HepG2 (cell line): ENCODE measurements around the gene TSGA10. TPM values are rescaled to one million over a fixed set of nuclear protein-coding genes. Genes with fewer than 3 reads are reported as not detected.

Experiments used
- E2F2 ChIP-seq: sonication (generic); formaldehyde crosslinking; IDR thresholded peaks from 2 replicates; pipeline ENCODE4 v1.4.0; 2020; ENCODE audit warnings: missing genetic modification reagents, borderline replicate concordance
- FOXO1 ChIP-seq: sonication (generic); formaldehyde crosslinking; IDR thresholded peaks from 2 replicates; pipeline ENCODE4 v1.4.0; 2020; ENCODE audit warnings: missing genetic modification reagents
- ISL2 ChIP-seq: sonication (generic); formaldehyde crosslinking; IDR thresholded peaks from 2 replicates; pipeline ENCODE4 v1.5.0; 2020; ENCODE audit warnings: missing genetic modification reagents
- MZF1 ChIP-seq: sonication (generic); formaldehyde crosslinking; IDR thresholded peaks from 2 replicates; pipeline ENCODE4 v1.8.1; 2023; ENCODE audit warnings: mild to moderate bottlenecking, missing genetic modification reagents, borderline replicate concordance
- NFRKB ChIP-seq: fragments of 450-650 bp; IDR thresholded peaks from 2 replicates; pipeline ENCODE4 v1.6.1; 2017
- SRSF4 ChIP-seq: fragments of 200-400 bp; formaldehyde crosslinking; IDR thresholded peaks from one replicate; pipeline ENCODE4 v1.6.1; 2018; ENCODE audit warnings: mild to moderate bottlenecking, low read depth, low read length, moderate library complexity; ENCODE audit not compliant: poor library complexity, severe bottlenecking
- ZBTB42 ChIP-seq: sonication (generic); formaldehyde crosslinking; IDR thresholded peaks from 2 replicates; pipeline ENCODE4 v1.5.0; 2020; ENCODE audit warnings: mild to moderate bottlenecking, missing genetic modification reagents
- ZNF124 ChIP-seq: sonication (generic); formaldehyde crosslinking; IDR thresholded peaks from 2 replicates; pipeline ENCODE4 v1.4.0; 2020; ENCODE audit warnings: missing genetic modification reagents
- ZNF691 ChIP-seq: sonication (generic); formaldehyde crosslinking; IDR thresholded peaks from 2 replicates; pipeline ENCODE4 v1.4.0; 2020; ENCODE audit warnings: missing genetic modification reagents, low read depth, mild to moderate bottlenecking, borderline replicate concordance
- polyA plus RNA-seq, 8 experiments: library from polyadenylated mRNA; depleted of rRNA in 3 of 8; stranded (reverse) in 7 of 8; unstranded in 1 of 8; fragments of >200 nt; fragmentation: Illumina TruSeq in 4 of 8; extraction: Trizol in 4 of 8; gene quantifications; 2 replicates each; pipeline versions ENCODE4 v1.2.1 to v1.2.3, GENCODE V29; 2011 to 2016; ENCODE audit warnings: low read depth in 4 of 8, missing spikeins in 1 of 8, mixed read lengths in 1 of 8; ENCODE audit not compliant: insufficient read depth in 1 of 8
- total RNA-seq, 5 experiments: library from RNA; depleted of rRNA; stranded (reverse); fragments of >200 nt; fragmentation: Illumina TruSeq; extraction: Trizol; gene quantifications; 2 replicates each; pipeline ENCODE4 v1.2.3, GENCODE V29; 2016; ENCODE audit warnings: low read depth in 1 of 5
- TF ChIP-seq, protein P1 (sequence below): sonication (generic); formaldehyde crosslinking; IDR thresholded peaks from 2 replicates; pipeline ENCODE4 v1.4.0; 2020; ENCODE audit warnings: mild to moderate bottlenecking, missing genetic modification reagents, borderline replicate concordance
- TF ChIP-seq, protein P2 (sequence below): sonication (generic); formaldehyde crosslinking; IDR thresholded peaks from 2 replicates; pipeline ENCODE4 v1.9.0; 2021; ENCODE audit warnings: missing genetic modification reagents, borderline replicate concordance
- TF ChIP-seq, protein P3 (sequence below): sonication (generic); formaldehyde crosslinking; IDR thresholded peaks from 2 replicates; pipeline ENCODE4 v1.4.0; 2020; ENCODE audit warnings: mild to moderate bottlenecking, missing genetic modification reagents, borderline replicate concordance
- TF ChIP-seq, protein P4 (sequence below): IDR thresholded peaks from 2 replicates; pipeline ENCODE4 v1.6.1; 2018; ENCODE audit warnings: missing genetic modification reagents

Gene TSGA10
- total and polyA plus RNA-seq, 2 of the 13 experiments (the other 11 are each of a cell fraction or from before 2014, with no cell fraction given), result 4.7 to 13.1 TPM

- TF ChIP-seq, protein P1, sequence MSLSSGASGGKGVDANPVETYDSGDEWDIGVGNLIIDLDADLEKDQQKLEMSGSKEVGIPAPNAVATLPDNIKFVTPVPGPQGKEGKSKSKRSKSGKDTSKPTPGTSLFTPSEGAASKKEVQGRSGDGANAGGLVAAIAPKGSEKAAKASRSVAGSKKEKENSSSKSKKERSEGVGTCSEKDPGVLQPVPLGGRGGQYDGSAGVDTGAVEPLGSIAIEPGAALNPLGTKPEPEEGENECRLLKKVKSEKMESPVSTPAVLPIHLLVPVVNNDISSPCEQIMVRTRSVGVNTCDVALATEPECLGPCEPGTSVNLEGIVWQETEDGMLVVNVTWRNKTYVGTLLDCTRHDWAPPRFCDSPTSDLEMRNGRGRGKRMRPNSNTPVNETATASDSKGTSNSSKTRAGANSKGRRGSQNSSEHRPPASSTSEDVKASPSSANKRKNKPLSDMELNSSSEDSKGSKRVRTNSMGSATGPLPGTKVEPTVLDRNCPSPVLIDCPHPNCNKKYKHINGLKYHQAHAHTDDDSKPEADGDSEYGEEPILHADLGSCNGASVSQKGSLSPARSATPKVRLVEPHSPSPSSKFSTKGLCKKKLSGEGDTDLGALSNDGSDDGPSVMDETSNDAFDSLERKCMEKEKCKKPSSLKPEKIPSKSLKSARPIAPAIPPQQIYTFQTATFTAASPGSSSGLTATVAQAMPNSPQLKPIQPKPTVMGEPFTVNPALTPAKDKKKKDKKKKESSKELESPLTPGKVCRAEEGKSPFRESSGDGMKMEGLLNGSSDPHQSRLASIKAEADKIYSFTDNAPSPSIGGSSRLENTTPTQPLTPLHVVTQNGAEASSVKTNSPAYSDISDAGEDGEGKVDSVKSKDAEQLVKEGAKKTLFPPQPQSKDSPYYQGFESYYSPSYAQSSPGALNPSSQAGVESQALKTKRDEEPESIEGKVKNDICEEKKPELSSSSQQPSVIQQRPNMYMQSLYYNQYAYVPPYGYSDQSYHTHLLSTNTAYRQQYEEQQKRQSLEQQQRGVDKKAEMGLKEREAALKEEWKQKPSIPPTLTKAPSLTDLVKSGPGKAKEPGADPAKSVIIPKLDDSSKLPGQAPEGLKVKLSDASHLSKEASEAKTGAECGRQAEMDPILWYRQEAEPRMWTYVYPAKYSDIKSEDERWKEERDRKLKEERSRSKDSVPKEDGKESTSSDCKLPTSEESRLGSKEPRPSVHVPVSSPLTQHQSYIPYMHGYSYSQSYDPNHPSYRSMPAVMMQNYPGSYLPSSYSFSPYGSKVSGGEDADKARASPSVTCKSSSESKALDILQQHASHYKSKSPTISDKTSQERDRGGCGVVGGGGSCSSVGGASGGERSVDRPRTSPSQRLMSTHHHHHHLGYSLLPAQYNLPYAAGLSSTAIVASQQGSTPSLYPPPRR (CRISPR knock-in tag), result peak; percentile 5; the same call in 1 of the 2 replicates
- TF ChIP-seq, protein P2, sequence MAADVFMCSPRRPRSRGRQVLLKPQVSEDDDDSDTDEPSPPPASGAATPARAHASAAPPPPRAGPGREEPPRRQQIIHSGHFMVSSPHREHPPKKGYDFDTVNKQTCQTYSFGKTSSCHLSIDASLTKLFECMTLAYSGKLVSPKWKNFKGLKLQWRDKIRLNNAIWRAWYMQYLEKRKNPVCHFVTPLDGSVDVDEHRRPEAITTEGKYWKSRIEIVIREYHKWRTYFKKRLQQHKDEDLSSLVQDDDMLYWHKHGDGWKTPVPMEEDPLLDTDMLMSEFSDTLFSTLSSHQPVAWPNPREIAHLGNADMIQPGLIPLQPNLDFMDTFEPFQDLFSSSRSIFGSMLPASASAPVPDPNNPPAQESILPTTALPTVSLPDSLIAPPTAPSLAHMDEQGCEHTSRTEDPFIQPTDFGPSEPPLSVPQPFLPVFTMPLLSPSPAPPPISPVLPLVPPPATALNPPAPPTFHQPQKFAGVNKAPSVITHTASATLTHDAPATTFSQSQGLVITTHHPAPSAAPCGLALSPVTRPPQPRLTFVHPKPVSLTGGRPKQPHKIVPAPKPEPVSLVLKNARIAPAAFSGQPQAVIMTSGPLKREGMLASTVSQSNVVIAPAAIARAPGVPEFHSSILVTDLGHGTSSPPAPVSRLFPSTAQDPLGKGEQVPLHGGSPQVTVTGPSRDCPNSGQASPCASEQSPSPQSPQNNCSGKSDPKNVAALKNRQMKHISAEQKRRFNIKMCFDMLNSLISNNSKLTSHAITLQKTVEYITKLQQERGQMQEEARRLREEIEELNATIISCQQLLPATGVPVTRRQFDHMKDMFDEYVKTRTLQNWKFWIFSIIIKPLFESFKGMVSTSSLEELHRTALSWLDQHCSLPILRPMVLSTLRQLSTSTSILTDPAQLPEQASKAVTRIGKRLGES (CRISPR knock-in tag), result 0 out of 2 replicates have a peak, but pooled peaks have one; percentile 24
- TF ChIP-seq SRSF4 (no peak), NFRKB (no peak), MZF1 (no peak), E2F2 (CRISPR knock-in tag) (peak; percentile 84; the same call in 1 of the 2 replicates), ZBTB42 (CRISPR knock-in tag) (no peak), ISL2 (CRISPR knock-in tag) (peak; percentile 42; the same call in 1 of the 2 replicates), FOXO1 (CRISPR knock-in tag) (no peak; the same call in 1 of the 2 replicates), ZNF124 (peak; percentile 92), ZNF691 (CRISPR knock-in tag) (peak; percentile 43; the same call in 1 of the 2 replicates)
- TF ChIP-seq, protein P3, sequence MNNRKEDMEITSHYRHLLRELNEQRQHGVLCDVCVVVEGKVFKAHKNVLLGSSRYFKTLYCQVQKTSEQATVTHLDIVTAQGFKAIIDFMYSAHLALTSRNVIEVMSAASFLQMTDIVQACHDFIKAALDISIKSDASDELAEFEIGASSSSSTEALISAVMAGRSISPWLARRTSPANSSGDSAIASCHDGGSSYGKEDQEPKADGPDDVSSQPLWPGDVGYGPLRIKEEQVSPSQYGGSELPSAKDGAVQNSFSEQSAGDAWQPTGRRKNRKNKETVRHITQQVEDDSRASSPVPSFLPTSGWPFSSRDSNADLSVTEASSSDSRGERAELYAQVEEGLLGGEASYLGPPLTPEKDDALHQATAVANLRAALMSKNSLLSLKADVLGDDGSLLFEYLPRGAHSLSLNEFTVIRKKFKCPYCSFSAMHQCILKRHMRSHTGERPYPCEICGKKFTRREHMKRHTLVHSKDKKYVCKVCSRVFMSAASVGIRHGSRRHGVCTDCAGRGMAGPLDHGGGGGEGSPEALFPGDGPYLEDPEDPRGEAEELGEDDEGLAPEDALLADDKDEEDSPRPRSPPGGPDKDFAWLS (CRISPR knock-in tag), result peak; percentile 93; the same call in 1 of the 2 replicates
- TF ChIP-seq, protein P4, sequence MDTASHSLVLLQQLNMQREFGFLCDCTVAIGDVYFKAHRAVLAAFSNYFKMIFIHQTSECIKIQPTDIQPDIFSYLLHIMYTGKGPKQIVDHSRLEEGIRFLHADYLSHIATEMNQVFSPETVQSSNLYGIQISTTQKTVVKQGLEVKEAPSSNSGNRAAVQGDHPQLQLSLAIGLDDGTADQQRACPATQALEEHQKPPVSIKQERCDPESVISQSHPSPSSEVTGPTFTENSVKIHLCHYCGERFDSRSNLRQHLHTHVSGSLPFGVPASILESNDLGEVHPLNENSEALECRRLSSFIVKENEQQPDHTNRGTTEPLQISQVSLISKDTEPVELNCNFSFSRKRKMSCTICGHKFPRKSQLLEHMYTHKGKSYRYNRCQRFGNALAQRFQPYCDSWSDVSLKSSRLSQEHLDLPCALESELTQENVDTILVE (CRISPR knock-in tag), result peak; percentile 100
Observed at GRCh38 chr2:99141110-99142108, 13.3 kb downstream of the TSGA10 start, which contains the start of gene C2orf15 (continued).
